ENCODE data around the gene ARMC7. TPM values are rescaled to one million over a fixed set of nuclear protein-coding genes. Genes with fewer than 3 reads are reported as not detected.
"Not testable (repeated sequence)": the region's sequence is repeated elsewhere in the genome, so short reads cannot be mapped to it uniquely, and the experiment has no call there.

ARMC7 gene
- total RNA-seq, 4 donors from 2014 or later = 8.2 to 41.1 (median 21.4) TPM

- TF ChIP-seq CTCF (IDR thresholded peaks at IDR 0.05) (no peak), POLR2A (IDR thresholded peaks at IDR 0.05) (no peak), POLR2AphosphoS5 (IDR thresholded peaks at IDR 0.05) (no peak), EP300 (IDR thresholded peaks at IDR 0.05; ENCODE audit: low read depth) (no peak)
- in situ Hi-C loops (cut with MboI; ENCODE audit: low pct_ligation_motif_present in 1 of 4, low pct_unique_long_range_greater_than_20kb in 1 of 4, low sequenced_read_pairs in 3 of 4) (no loop called here), intact Hi-C loops (cut with DNase I; ENCODE audit: low total_unique reads) (no loop called here)
- no peaks in the 10 kb centered on the region for H3K36me3 ChIP-seq
- no peaks in the 10 kb centered on the region for H3K4me1 ChIP-seq
- H3K27me3 ChIP-seq = no peaks in the 10 kb centered on the region
- no peaks in the 10 kb centered on the region for H3K9me3 ChIP-seq
- no peak overlapping the region for H3K4me3 ChIP-seq
- no peak overlapping the region for H3K27ac ChIP-seq
- WGBS, 2 donors (ENCODE audit: low coverage in 1 of 2) = 90 to 91% methylated on average over 5 of the region's 5 CpGs
- no peak for DNase-seq
Measured at GRCh38 chr17:75160211-75160610, 50.4 kb downstream of the ARMC7 start.

GRCh38 chr17:75163074-75163473, 53.3 kb downstream of the ARMC7 start:
- no peak for DNase-seq
- Histone ChIP-seq H3K36me3 (peaks cover 0 to 19% (median 9%) of the 10 kb centered on the region in 4 donors), H3K27me3 (no peaks in the 10 kb centered on the region), H3K4me3 (no peak overlapping the region), H3K27ac (no peak overlapping the region), H3K9me3 (no peaks in the 10 kb centered on the region), H3K4me1 (no peaks in the 10 kb centered on the region)
- intact Hi-C loops (cut with DNase I; ENCODE audit: low total_unique reads) = no loop called here
- in situ Hi-C loops (cut with MboI; ENCODE audit: low pct_ligation_motif_present in 1 of 4, low pct_unique_long_range_greater_than_20kb in 1 of 4, low sequenced_read_pairs in 3 of 4) = no loop called here
- TF ChIP-seq POLR2A (IDR thresholded peaks at IDR 0.05) (no peak), EP300 (IDR thresholded peaks at IDR 0.05; ENCODE audit: low read depth) (no peak), POLR2AphosphoS5 (IDR thresholded peaks at IDR 0.05) (no peak), CTCF (IDR thresholded peaks at IDR 0.05) (no peak)
- WGBS, 2 donors (ENCODE audit: low coverage in 1 of 2) = 78% methylated on average over 5 of the region's 5 CpGs; no CpG with 5 or more reads in 1 of the 2 donors

GRCh38 chr17:75164606-75165005, 54.8 kb downstream of the ARMC7 start:
- H3K36me3 ChIP-seq = peaks cover 0 to 32% (median 9%) of the 10 kb centered on the region in 4 donors
- in situ Hi-C loops (cut with MboI; ENCODE audit: low pct_ligation_motif_present in 1 of 4, low pct_unique_long_range_greater_than_20kb in 1 of 4, low sequenced_read_pairs in 3 of 4); DNase-seq; H3K9me3 ChIP-seq; H3K27ac ChIP-seq; intact Hi-C loops (cut with DNase I; ENCODE audit: low total_unique reads); H3K4me3 ChIP-seq; H3K4me1 ChIP-seq; H3K27me3 ChIP-seq: not testable (repeated sequence)
- whole genome bisulfite sequencing, 2 donors (ENCODE audit: low coverage in 1 of 2) = 97% methylated on average over 15 of the region's 15 CpGs; no CpG with 5 or more reads in 1 of the 2 donors

GRCh38 chr17:75168998-75169397, 59.2 kb downstream of the ARMC7 start:
- H3K27me3 ChIP-seq = no peaks in the 10 kb centered on the region
- no peak overlapping the region for H3K27ac ChIP-seq
- in situ Hi-C loops (cut with MboI; ENCODE audit: low pct_ligation_motif_present in 1 of 4, low pct_unique_long_range_greater_than_20kb in 1 of 4, low sequenced_read_pairs in 3 of 4) = no loop called here
- intact Hi-C loops (cut with DNase I; ENCODE audit: low total_unique reads) = no loop called here
- no peak overlapping the region for H3K4me3 ChIP-seq
- H3K9me3 ChIP-seq = no peaks in the 10 kb centered on the region
- peaks cover 0 to 3% (median 0%) of the 10 kb centered on the region in 4 donors for H3K4me1 ChIP-seq
- H3K36me3 ChIP-seq = peaks cover 0 to 57% (median 20%) of the 10 kb centered on the region in 4 donors
- TF ChIP-seq EP300 (IDR thresholded peaks at IDR 0.05; ENCODE audit: low read depth) = no peak
- no peak for TF ChIP-seq POLR2AphosphoS5 (IDR thresholded peaks at IDR 0.05)
- TF ChIP-seq POLR2A (IDR thresholded peaks at IDR 0.05) = no peak
- TF ChIP-seq CTCF (IDR thresholded peaks at IDR 0.05) = no peak
- WGBS, 2 donors (ENCODE audit: low coverage in 1 of 2) = 67 to 91% methylated on average over 1 to 4 of the region's 4 CpGs
- DNase-seq = no peak

GRCh38 chr17:75173526-75173925, 63.8 kb downstream of the ARMC7 start:
- peaks cover 1 to 66% (median 28%) of the 10 kb centered on the region in 4 donors for H3K36me3 ChIP-seq

More at GRCh38 chr17:75173526-75173925, 63.8 kb downstream of the ARMC7 start:
- DNase-seq = no peak
- TF ChIP-seq POLR2A (IDR thresholded peaks at IDR 0.05) = no peak
- TF ChIP-seq CTCF (IDR thresholded peaks at IDR 0.05) = no peak
- no peak for TF ChIP-seq POLR2AphosphoS5 (IDR thresholded peaks at IDR 0.05)
- no peak for TF ChIP-seq EP300 (IDR thresholded peaks at IDR 0.05; ENCODE audit: low read depth)
- 90 to 100% methylated on average over 1 to 4 of the region's 4 CpGs for WGBS, 2 donors (ENCODE audit: low coverage in 1 of 2)
- H3K4me3 ChIP-seq = no peak overlapping the region
- H3K27ac ChIP-seq = no peak overlapping the region
- H3K9me3 ChIP-seq = no peaks in the 10 kb centered on the region
- H3K4me1 ChIP-seq = peaks cover 0 to 3% (median 0%) of the 10 kb centered on the region in 4 donors
- no peaks in the 10 kb centered on the region for H3K27me3 ChIP-seq
- in situ Hi-C loops (cut with MboI; ENCODE audit: low pct_ligation_motif_present in 1 of 4, low pct_unique_long_range_greater_than_20kb in 1 of 4, low sequenced_read_pairs in 3 of 4) (loop anchor here in 3 of 4 donors (10.0 kb wide), 1 partner anchor 59 kb away; no protein-coding TSS in a partner anchor), intact Hi-C loops (cut with DNase I; ENCODE audit: low total_unique reads) (loop anchor here (5.0 kb wide), 1 partner anchor 61 kb away; no protein-coding TSS in a partner anchor)
